GM13976 (cell line): Measurements from ENCODE around the gene PLCXD1.
"Not testable (repeated sequence)": the region's sequence is repeated elsewhere in the genome, so short reads cannot be mapped to it uniquely, and the experiment has no call there.

Experiments used
- DNase-seq: peaks from one replicate; pipeline ENCODE4 v3.0.0; 2012; ENCODE audit warnings: low spot score
- CTCF ChIP-seq: IDR thresholded peaks from 2 replicates; pipeline ENCODE4 v1.5.1; 2012; ENCODE audit warnings: borderline replicate concordance, mild to moderate bottlenecking; ENCODE audit not compliant: insufficient read depth; ENCODE audit errors: extremely low read depth, missing control alignments, control extremely low read depth
- in situ Hi-C: fragments of 300-500 bp; cut with MboI; formaldehyde crosslinking; loops from one replicate; pipeline ENCODE4 v1.12.0; 2022; ENCODE audit warnings: low sequenced_read_pairs, mixed read lengths, inconsistent platforms; ENCODE audit not compliant: unreplicated experiment

PLCXD1 gene

GRCh38 chrX:259692-260355, 21.4 kb upstream of the PLCXD1 start:
- TF ChIP-seq CTCF: no peak
- in situ Hi-C loops: no loop called here
- DNase-seq: no peak

GRCh38 chrX:261167-261918, 19.8 kb upstream of the PLCXD1 start:
- in situ Hi-C loops: no loop called here
- DNase-seq: no peak
- TF ChIP-seq CTCF: no peak

- TF ChIP-seq CTCF: no peak
- in situ Hi-C loops: no loop called here
- DNase-seq: no peak
Measured at GRCh38 chrX:261919-262352, 19.2 kb upstream of the PLCXD1 start.

- TF ChIP-seq CTCF: no peak
- no peak for DNase-seq
- in situ Hi-C loops: no loop called here
Measured at GRCh38 chrX:262381-262909, 18.7 kb upstream of the PLCXD1 start.

GRCh38 chrX:264006-264405, 17.2 kb upstream of the PLCXD1 start:
- DNase-seq, in situ Hi-C loops: not testable (repeated sequence)

GRCh38 chrX:264634-265455, 16.3 kb upstream of the PLCXD1 start:
- TF ChIP-seq CTCF: no peak
- in situ Hi-C loops: no loop called here

GRCh38 chrX:265502-265901, 15.7 kb upstream of the PLCXD1 start:
- no peak for DNase-seq
- in situ Hi-C loops: no loop called here
- no peak for TF ChIP-seq CTCF

More at GRCh38 chrX:264634-265455, 16.3 kb upstream of the PLCXD1 start:
- DNase-seq: no peak
